DMS 273 (cell line): ENCODE data around the gene GPR25.
A peak's percentile ranks its signal among the peaks of the same experiment; 100 is the strongest.

ENCODE experiments used
- DNase-seq: peaks from one replicate; lab custom pipeline; 2025; ENCODE audit not compliant: unreplicated experiment; lab: John Stamatoyannopoulos, UW

Gene GPR25

DNA sequence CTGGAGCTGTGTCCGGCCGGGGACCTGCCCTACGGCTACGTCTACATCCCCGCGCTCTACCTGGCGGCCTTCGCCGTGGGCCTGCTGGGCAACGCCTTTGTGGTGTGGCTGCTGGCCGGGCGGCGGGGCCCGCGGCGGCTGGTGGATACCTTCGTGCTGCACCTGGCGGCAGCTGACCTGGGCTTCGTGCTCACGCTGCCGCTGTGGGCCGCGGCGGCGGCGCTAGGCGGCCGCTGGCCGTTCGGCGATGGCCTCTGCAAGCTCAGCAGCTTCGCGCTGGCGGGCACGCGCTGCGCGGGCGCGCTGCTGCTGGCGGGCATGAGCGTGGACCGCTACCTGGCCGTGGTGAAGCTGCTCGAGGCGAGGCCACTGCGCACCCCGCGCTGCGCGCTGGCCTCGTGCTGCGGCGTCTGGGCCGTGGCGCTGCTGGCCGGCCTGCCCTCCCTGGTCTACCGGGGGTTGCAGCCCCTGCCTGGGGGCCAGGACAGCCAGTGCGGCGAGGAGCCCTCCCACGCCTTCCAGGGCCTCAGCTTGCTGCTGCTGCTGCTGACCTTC lies 412 bp downstream of the GPR25 start:
- no peak for DNase-seq

DNA sequence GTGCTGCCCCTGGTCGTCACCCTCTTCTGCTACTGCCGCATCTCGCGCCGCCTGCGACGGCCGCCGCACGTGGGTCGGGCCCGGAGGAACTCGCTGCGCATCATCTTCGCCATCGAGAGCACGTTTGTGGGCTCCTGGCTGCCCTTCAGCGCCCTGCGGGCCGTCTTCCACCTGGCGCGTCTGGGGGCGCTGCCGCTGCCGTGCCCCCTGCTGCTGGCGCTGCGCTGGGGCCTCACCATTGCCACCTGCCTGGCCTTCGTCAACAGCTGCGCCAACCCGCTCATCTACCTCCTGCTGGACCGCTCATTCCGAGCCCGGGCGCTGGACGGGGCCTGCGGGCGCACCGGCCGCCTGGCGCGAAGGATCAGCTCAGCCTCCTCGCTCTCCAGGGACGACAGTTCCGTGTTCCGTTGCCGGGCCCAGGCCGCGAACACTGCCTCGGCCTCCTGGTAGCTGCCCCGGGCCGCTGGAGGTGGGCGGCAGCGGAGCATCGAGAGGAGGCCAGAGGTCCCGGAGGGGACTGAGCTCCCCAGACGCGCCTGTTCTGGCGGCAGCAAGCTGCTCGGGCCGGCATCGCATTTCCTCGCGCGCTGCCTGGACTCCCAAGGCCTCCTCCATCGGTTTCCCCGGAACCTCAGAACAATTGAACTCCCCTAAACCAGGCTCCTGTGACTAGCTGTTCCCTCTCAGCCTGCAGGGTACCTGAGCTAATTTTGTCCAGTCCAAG lies 1.1 kb downstream of the GPR25 start:
- DNase-seq = peak; percentile 70

DNA sequence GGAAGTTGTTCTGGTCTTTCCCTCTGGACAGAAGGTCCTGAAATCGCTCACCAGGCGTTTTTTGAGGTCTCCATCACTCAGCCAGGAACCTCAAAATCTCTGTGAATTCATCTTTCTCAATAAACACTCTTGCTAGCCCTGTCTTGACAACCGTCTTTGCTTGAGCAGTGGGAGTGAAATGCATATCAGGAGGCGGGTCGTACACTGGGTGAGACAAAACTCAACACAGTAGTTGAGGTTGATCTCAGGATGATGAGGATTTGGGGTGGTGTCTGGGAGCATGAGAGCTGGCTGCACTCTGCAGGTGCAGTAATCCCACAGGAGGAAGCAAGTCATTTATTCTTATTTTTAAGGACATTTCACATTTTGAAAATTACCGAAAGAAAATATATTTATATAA lies 1.9 kb downstream of the GPR25 start:
- no peak for DNase-seq

DNA sequence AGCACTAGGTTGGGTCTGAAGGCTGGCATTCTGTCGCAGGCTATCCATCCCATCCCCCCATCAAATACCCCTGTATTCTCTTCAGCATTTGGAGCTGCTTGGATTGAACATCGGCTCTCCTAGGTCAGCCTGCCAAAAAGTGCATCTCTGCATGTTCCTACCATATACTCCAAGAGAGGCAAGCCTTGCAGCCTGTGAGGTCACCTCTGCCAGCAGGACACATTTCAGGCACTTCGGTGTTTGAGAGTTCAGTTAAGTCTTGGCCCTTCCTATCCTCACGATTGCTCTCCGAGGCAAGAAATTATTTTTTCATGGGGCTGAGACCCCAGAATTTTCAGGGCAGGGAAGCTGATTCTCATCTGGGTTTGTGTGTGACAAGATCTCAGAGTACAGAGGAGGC lies 2.6 kb downstream of the GPR25 start:
- DNase-seq = no peak

DNA sequence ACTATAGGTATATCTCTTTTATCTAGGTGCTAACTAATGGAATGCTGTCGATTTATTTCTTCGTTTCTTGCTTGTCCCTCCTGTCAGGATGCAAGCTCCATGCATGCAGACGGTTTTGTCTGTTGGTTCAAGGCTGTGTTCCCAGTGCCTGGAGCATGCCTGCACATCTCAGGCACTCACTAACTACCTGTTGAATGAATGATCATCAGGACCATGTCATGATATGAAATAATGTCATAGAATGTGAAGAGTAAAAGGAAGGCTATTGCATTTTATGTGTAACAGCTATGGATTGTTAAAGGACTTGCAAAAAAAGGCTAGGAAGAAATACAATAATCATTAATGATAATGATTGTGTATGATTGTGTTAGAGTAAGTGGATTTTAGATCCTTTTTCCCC lies 4.2 kb downstream of the GPR25 start:
- DNase-seq = no peak

DNA sequence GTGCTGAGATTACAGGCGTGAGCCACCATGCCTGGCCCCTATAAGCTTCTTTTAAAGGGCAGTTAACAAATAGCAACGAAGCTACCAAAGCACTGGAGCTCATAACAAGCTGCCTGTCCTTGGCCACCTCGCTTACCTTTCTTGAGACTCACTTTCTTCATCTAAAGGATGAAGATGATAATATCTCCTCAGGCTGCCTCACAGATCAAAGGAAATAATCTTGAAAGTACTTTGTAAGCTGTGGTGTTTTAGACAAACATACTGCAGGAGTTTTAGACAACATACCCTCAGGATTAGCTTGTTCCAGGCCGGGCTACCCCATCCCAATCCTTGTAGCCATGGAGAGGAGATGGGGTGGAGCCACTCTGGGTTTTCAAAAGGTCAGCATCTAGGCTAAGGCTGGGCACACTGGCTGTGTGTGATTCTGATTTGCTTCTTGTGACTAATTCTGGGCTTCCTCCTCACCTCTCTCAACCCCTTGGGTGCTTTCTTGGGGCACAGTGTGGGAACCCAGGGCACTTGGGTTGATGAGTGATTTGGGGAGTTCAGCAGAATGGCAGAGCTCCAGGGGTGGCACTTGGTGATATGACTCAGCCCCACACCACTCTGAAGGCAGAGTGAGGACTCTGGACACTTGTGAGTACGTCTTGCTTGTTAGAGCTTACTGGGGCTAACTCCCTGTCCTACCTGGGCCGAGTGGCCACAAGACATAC lies 5.2 kb downstream of the GPR25 start:
- no peak for DNase-seq

DNA sequence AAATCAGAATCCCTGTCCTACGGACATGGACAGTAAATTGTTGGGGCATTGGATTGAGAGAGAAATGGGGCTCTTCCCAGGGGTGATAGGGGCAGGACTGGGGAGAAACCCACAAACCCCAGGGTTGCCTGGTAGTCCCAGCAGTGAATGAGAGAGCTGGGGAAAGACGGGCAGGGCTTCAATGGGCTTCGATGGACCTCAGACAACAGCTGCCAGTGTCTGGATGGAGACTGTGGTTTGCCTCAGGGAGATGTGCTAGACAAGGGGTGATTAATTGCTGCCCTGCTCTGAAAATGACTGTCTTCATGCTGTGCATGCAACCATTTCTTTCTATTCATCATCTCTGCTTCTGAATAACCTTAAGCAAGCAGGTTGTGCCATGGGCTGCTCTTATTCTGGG lies 7.4 kb downstream of the GPR25 start:
- no peak for DNase-seq

DNA sequence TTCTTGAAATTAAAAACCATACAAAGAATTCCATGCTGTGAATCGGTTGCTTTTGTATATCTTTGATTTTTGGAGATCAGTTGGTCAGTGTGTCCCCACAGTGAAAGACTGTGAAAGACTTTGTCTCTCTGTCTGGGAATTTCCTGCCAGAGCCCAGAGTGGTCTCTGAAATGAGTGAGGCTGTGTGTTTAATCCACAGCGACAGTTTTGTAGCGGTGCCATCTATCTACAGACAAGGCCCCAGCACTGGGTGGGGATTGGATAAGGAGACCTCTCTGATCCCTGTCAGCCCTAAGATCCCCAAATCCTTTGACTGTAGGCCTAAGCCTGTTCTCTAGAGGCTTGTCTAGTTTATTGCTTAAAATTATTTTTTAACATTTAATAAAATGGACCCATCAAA lies 10.3 kb downstream of the GPR25 start:
- no peak for DNase-seq

DNA sequence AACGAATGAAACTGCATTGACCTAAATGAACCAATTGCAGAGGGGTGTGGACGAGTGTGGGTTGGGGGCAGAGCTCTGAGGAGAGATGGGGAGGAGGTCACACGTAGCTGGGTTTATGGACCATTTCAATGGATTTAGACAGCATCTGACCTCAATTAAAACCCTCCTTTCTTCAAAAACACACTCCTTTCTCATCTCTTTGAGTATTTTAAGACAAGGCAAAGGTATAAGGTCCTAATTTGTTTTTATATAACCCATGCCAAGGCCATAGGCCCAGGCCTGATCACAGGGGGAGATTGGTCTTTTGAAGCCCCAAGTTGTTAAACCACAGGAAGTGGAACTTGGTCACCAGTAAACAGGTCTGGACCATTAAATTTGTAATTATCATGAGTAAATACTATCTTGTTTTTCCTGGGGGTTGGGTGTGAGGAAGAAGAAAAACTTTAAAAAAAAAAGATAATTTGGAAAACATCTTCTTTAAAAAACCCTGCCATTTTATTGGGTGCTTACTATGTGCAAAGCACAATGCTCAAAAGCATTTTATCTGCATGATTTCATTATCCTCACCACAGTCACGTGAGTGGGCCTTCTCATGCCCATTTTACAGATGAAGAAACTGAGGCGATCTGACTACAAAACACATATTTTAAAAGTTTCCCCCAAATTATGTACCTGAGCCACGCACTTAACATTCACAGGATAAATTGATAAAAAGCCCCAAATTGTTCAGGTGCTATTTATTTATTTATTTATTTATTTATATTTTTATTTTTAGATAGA lies 13.0 kb downstream of the GPR25 start:
- no peak for DNase-seq

DNA sequence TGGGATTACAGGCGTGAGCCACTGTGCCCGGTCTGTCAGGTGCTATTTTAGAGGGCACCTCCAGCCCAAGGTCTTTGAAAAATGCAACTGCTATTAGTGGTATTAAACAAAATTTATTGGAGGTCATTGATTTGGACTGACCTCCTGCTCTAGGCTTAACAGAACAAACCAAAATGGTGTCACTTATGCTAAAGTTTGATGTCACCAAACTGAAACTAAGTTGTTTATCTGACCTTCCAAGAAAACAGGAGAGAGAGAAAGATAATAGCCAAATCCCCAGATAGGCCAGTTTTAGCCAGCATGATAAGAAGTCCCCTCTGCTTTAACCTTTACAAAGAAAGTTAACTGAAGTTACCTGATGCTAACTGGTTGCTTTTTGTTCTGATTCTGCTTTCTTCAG lies 13.8 kb downstream of the GPR25 start:
- DNase-seq = no peak

DNA sequence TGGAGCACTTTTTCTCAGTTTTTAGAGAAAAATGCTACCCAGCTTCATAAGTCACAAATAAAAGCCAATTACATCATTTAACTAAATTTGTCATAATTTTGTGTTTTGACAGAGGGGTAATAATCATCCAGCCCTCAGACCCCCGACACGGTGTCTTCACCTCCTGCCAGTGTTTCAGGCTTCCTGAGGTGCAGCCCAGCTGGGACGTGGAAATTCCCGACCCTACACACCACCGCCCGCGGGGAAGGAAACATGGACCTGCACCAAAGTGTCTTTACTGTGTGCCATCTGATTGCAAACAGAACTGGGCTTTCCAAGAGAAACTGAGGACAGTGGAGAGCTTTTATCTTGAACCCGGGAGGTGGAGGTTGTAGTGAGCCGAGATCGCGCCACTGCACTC lies 14.3 kb downstream of the GPR25 start:
- DNase-seq = no peak

DNA sequence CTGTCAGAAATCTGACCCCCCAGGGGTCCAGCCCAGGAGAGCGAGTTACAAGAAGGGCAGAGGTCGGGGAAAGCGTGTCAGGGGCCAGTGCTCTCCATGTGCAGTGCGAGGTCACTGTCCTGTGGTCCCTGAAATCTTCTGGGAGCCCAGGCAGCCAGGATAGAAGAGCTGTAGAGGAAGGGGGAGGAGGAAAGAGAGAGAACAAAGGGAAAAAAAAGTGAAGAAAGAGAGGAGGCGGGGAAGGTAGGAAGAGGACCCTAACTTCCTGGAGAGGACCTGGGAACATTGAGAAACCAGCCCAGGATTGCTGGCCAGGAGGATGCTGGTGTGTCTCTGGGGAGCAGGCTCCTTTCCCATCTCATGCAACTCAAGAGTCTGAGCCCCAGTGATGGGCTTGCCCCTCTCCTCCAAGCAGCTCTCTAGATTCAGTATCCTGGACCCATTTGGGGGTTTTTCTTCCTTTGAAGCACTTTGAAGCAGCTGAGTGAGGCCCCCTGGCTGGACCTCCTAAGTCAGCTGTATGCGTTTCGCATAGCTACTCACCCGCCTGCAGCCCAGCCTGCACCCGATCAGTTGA lies 15.1 kb downstream of the GPR25 start:
- DNase-seq = no peak

DNA sequence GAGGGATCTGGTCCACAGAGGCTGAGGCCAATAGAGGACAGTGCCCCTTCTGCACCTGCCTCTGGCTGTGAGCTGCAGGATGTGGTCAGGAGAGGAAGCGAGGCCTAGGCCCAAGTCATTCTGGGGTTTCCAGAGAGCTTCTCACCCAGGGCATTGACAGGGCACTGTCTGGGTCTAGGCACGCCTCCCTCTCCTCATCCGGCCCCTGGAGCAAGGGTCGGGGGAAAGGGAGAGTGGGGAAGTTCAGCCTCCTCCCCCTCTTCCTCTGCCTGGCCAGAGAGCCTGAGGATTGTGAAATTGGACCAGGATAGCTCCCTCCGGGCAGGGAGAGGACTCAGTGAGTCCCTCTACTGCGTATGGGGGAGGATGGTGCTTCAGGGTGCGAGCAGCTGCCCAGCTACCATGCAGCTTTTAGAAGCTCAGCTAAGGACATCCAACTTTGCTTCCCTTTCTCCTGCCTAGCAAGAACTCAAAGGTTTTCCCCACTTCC lies 15.6 kb downstream of the GPR25 start:
- DNase-seq = no peak

DNA sequence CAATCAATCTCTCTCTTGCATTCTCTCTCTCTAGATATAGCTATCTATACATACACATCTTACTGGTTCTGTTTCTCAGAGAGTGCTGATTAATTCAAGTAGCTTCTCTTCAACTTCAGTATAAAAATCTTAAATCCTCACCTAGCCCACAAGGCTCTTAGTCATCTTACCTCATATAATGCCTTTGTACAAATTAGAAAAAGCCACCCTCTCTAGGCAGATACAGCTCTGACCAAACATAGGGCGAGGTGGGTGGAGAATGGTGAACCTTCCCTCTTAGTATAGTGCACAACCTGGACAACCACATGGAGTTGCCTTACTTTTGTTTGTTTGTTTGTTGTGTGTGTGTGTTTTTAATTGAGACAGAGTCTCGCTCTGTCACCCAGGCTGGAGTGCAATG lies 16.8 kb downstream of the GPR25 start:
- DNase-seq = no peak

DNA sequence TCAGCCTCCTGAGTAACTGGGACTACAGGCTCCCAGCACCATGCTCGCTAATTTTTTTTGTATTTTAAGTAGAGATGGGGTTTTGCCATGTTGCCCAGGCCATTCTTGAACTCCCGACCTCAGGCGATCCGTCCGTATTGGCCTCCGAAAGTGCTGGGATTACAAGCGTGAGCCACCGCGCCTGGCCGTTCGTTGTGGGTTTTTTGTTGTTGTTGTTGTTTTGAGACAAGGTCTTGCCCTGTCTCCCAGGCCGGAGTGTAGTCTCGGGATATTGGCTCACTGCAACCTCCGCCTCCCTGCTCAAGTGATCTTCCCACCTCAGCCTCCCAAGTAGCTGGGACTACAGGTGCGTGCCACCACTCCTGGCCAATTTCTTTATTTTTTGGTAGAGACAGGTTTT lies 17.2 kb downstream of the GPR25 start:
- no peak for DNase-seq

DNA sequence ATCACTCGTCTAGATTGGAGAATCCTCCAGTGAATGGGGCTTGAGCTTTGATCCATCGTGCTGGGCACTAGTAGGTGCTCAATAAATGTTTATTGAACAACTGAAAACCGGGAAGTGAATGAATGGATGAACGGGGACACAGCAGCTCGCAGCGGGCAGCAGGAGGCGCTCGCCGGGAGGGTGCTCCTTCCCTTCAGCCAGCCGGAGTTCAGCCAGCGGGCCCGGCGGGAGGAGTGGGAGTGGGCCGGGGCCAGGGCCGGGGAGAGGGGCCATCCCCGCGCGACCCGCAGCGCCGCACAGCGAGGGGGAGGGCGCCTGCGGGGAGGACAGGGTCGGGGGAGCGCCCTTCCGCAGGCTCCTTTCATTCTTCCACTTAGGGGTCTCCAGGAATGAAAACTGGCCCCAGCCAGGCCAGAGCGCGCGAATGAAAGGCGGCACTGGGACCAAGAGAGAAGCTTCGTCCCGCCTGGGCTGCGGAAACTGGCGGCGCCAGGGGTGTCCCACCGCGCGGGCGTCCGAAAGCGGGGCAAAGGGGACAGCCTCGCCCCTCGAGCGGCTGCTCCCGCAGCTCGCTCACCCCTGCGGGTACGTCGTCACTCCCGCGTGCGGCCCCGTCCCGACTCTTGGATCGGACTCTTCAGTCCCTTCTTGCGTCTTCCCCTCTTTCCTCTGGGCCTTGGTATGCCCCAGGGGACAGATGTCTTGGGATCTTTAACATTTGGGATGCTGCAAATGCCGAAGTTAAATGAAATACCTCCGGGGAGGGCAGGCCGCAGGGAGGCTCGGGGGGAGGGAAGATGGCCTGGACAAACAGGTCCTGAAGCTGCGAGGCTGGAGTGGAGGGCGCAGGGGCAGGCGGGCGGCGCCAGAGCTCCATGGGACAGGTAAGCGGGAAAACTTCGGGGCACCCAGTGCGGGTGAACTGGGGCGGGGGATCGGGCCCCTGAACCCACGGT lies 18.3 kb downstream of the GPR25 start:
- DNase-seq = peak; percentile 88

DNA sequence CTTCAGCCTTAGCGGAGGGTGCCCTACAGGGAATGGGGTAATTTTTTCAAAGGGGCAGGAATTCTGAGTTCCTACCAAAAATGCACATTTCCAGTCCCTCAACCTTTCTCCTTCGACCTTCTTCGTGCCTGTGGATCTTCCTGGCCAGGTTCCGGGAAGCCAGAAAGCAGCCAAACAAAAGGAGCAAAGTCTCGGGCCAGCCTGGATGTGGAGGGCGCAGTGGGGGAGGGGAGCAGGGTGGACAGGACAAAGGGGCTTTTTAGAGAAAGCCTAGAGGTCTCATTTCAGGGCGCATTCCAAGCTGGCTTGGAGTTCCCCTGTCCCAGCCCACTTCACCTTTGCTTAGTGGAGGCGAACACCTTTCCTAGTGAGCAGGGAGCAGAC lies 19.0 kb downstream of the GPR25 start:
- no peak for DNase-seq

DNA sequence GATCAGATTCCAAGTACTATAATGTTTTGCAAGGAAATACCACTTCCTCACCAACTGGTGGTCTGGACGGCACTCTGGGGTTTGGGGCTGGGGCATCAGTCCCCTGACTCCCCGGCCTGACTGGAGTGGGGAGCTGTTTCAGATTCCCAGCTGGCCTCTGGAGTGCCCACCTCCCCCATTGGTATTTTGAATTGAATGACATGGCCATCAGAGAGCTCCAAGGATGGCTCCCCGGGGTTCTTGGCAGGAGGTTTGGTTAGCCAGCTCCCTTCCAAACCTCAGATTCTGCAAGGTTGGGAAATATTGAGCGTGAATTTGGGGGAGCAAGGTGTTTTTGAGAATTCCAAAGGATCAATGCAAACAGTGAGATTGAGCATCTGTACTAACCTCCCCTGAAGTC lies 19.8 kb downstream of the GPR25 start:
- DNase-seq = no peak

DNA sequence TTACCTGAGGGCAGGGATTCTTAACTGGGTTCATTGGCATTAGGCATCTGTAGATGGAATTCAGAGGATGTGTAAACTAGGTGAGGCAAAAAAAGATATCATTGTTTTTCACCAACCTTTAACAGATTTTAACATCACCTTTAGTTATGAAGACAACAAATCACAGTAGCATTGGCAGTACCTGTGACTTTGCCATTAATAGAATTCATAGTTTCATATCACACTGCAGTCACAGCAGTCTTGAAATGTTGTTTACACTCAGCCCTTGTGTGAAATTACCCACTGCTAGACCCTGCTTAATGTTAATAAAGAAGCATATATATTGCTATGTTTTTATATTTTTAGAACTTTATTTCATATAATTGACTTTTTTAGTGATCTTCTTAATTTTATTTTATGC lies 20.2 kb downstream of the GPR25 start:
- DNase-seq = no peak

DNA sequence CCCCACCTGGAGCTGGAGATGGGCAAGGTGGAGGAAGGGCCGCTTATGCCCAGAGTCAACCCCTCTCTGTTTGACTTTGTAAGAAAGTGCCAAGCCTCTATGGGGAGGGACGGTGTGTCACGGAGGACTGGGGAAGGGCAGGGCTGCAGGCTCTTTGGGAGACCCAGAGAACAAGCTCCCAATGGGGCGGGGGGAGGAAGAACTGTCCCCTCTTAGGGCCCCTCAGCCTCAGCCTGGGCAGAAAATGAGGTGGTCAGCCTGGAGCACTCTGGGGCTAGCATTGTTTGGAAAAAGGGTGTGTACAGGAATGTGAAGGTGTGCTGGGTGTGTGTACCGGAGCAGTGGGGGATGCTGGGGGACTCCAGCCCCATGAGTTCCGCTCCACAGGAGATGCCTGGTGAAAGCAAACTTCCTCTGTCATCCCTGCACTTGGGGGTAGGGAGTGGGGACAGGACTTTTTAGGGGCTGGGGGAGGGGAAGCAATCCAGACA lies 20.7 kb downstream of the GPR25 start:
- DNase-seq = no peak
